K562 (cell line): ENCODE results near the gene NAA38. TPM values are rescaled to one million over a fixed set of nuclear protein-coding genes. Genes with fewer than 3 reads are reported as not detected.
A peak's percentile ranks its signal among the peaks of the same experiment; 100 is the strongest.

Source experiments
- ETV6 ChIP-seq, 3 experiments: fragments of 150-350 bp in 1 of 3; sonication (generic) in 1 of 3; formaldehyde crosslinking in 1 of 3; IDR thresholded peaks; 2 replicates each; pipeline versions ENCODE4 v1.6.1 to v1.8.0; 2014 to 2022; ENCODE audit warnings: borderline replicate concordance in 2 of 3, low read depth in 2 of 3, antibody characterized with exemption in 1 of 3, low read length in 1 of 3, mild to moderate bottlenecking in 1 of 3, missing genetic modification reagents in 1 of 3
- MCM2 ChIP-seq: fragments of 450-650 bp; IDR thresholded peaks from 2 replicates; pipeline ENCODE4 v1.6.1; 2017; ENCODE audit warnings: low read depth, mild to moderate bottlenecking
- NR2C1 ChIP-seq, 2 experiments: fragments of 450-650 bp; IDR thresholded peaks; 2 replicates each; pipeline ENCODE4 v1.6.1; 2017; ENCODE audit warnings: mild to moderate bottlenecking in 2 of 2, antibody characterized with exemption in 1 of 2, inconsistent platforms in 1 of 2, missing compliant biosample characterization in 1 of 2, missing genetic modification characterization in 1 of 2
- REST ChIP-seq, 2 experiments: fragments of 450-650 bp; formaldehyde crosslinking in 1 of 2; IDR thresholded peaks; 2 replicates each; pipeline versions ENCODE4 v1.4.0 to v1.6.1; 2014 to 2020; ENCODE audit warnings: mild to moderate bottlenecking in 2 of 2, borderline replicate concordance in 1 of 2, low read depth in 1 of 2
- SAFB ChIP-seq: fragments of 200-400 bp; formaldehyde crosslinking; IDR thresholded peaks from 2 replicates; pipeline ENCODE4 v1.6.1; 2017; ENCODE audit warnings: low read depth, low read length, borderline replicate concordance
- TFE3 ChIP-seq: fragments of 450-650 bp; formaldehyde crosslinking; IDR thresholded peaks from 2 replicates; pipeline ENCODE4 v1.4.0; 2020; ENCODE audit warnings: mild to moderate bottlenecking, mixed read lengths
- polyA plus RNA-seq, 8 experiments: library from polyadenylated mRNA; depleted of rRNA in 4 of 8; stranded (reverse) in 5 of 8; unstranded in 3 of 8; fragments of >200 nt; fragmentation: Nextera tagmentation in 2 of 8; fragmentation: Illumina TruSeq in 1 of 8; extraction: Ambion mirVana in 2 of 8; extraction: Trizol in 1 of 8; gene quantifications; 2 replicates each; pipeline versions ENCODE4 v1.2.1 to v1.2.3, GENCODE V29; 2011 to 2014; ENCODE audit warnings: inconsistent platforms in 1 of 8, missing spikeins in 1 of 8
- total RNA-seq, 7 experiments: library from RNA; depleted of rRNA in 6 of 7; stranded (reverse); fragments of >200 nt in 6 of 7; fragmentation: Illumina TruSeq in 2 of 7; extraction: Trizol in 2 of 7; gene quantifications; 2 replicates each; pipeline versions ENCODE4 v1.2.1 to v1.2.3, GENCODE V29; 2011 to 2021; ENCODE audit warnings: low replicate concordance in 1 of 7
- TF ChIP-seq, protein P1 (sequence below): fragments of 250-450 bp; sonication (Bioruptor Pico); IDR thresholded peaks from 2 replicates; pipeline ENCODE4 v1.4.0; 2020; ENCODE audit warnings: mild to moderate bottlenecking, moderate library complexity
- TF ChIP-seq, protein P2 (sequence below): fragments of 450-650 bp; IDR thresholded peaks from 2 replicates; pipeline ENCODE4 v1.6.1; 2016; ENCODE audit warnings: borderline replicate concordance
- TF ChIP-seq, protein P3 (sequence below): fragments of 450-650 bp; IDR thresholded peaks from 2 replicates; pipeline ENCODE4 v1.6.1; 2016

NAA38 gene
- total and polyA plus RNA-seq, 9 of the 15 experiments (the other 6 are each of a cell fraction or from before 2014, with no cell fraction given) = 16.4 to 99.8 (median 57.3) TPM

DNA sequence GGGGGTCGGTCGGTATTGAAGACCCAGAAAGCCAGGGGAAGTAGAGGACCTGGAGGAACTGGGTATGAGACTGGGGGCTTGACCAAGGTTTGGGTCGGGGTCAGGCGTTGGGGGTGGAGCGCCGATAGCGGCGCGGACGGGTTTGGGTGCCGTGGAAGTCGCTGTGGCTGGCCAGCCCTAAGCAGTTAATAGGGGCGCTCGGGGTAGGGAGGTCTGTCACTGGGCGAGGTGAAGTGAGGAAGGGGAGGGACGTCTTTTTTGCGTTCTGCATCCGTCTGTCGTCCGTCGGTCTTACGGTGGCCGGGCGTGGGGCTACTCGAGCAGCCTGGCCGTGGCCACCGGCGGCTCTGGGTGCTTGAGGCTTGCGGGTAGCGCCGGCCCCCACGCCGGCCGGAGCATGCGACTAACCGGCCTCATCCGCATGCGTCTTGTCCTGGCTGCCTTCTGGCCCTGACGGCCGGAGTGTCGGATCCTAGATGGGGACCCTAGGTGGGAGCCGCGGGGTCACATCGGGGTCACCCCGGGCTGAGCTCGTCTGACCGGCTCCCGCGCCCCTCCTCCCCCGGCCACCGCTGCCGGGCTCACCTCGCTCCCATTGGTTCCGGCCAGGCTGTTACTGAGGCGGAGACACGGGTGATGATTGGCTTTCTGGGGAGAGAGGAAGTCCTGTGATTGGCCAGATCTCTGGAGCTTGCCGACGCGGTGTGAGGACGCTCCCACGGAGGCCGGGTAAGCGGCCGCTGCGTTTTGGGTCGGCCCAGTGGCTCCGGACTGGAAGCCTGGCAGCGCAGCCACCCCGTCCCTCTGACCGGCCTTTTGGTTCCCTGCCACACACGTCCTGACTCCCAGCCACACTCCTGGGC is 12.8 kb downstream of the NAA38 start (continued):
- TF ChIP-seq, protein P1, sequence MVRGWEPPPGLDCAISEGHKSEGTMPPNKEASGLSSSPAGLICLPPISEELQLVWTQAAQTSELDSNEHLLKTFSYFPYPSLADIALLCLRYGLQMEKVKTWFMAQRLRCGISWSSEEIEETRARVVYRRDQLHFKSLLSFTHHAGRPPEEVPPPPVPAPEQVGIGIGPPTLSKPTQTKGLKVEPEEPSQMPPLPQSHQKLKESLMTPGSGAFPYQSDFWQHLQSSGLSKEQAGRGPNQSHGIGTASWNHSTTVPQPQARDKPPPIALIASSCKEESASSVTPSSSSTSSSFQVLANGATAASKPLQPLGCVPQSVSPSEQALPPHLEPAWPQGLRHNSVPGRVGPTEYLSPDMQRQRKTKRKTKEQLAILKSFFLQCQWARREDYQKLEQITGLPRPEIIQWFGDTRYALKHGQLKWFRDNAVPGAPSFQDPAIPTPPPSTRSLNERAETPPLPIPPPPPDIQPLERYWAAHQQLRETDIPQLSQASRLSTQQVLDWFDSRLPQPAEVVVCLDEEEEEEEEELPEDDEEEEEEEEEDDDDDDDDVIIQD = no peak
- TF ChIP-seq SAFB (peak; percentile 65; the same call in 1 of the 2 replicates), NR2C1 (IDR thresholded peaks at IDR 0.05) (no peak), NR2C1 (tag; IDR thresholded peaks at IDR 0.05) (peak; percentile 40; the same call in 1 of the 2 replicates), REST (IDR thresholded peaks at IDR 0.05; ENCODE audit: borderline replicate concordance) (peak; percentile 55; the same call in 1 of the 2 replicates), REST (CRISPR knock-in tag; IDR thresholded peaks at IDR 0.05; ENCODE audit: low read depth) (no peak), ETV6 (IDR thresholded peaks at IDR 0.05; ENCODE audit: borderline replicate concordance in 1 of 2, low read depth in 2 of 2, low read length in 1 of 2) (no peak), ETV6 (CRISPR knock-in tag; IDR thresholded peaks at IDR 0.05; ENCODE audit: borderline replicate concordance) (no peak), TFE3 (no peak), MCM2 (no peak)
- TF ChIP-seq, protein P2, sequence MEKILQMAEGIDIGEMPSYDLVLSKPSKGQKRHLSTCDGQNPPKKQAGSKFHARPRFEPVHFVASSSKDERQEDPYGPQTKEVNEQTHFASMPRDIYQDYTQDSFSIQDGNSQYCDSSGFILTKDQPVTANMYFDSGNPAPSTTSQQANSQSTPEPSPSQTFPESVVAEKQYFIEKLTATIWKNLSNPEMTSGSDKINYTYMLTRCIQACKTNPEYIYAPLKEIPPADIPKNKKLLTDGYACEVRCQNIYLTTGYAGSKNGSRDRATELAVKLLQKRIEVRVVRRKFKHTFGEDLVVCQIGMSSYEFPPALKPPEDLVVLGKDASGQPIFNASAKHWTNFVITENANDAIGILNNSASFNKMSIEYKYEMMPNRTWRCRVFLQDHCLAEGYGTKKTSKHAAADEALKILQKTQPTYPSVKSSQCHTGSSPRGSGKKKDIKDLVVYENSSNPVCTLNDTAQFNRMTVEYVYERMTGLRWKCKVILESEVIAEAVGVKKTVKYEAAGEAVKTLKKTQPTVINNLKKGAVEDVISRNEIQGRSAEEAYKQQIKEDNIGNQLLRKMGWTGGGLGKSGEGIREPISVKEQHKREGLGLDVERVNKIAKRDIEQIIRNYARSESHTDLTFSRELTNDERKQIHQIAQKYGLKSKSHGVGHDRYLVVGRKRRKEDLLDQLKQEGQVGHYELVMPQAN = no peak; the same call in 1 of the 2 replicates
- TF ChIP-seq, protein P3, sequence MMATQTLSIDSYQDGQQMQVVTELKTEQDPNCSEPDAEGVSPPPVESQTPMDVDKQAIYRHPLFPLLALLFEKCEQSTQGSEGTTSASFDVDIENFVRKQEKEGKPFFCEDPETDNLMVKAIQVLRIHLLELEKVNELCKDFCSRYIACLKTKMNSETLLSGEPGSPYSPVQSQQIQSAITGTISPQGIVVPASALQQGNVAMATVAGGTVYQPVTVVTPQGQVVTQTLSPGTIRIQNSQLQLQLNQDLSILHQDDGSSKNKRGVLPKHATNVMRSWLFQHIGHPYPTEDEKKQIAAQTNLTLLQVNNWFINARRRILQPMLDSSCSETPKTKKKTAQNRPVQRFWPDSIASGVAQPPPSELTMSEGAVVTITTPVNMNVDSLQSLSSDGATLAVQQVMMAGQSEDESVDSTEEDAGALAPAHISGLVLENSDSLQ = peak; percentile 19; the same call in 1 of the 2 replicates
